Spinal cord (tissue), 10 donors: ENCODE data around the gene API5. TPM values are rescaled to one million over a fixed set of nuclear protein-coding genes. Genes with fewer than 3 reads are reported as not detected.

ENCODE experiments used
- DNase-seq, 6 donors: peaks; one replicate each; pipeline versions ENCODE4 v3.0.0 to v3.0.0-alpha.2; 2013 to 2015; ENCODE audit warnings: low spot score in 6 of 6, low read depth in 4 of 6
- H3K27ac ChIP-seq: one replicate; pipeline ENCODE4 v1.5.1; 2013; ENCODE audit warnings: low read depth, low read length, control low read depth
- H3K27me3 ChIP-seq: one replicate; pipeline ENCODE4 v1.6.1; 2013; ENCODE audit warnings: low read length; ENCODE audit not compliant: control insufficient read depth, insufficient read depth
- H3K36me3 ChIP-seq: one replicate; pipeline ENCODE4 v1.6.1; 2013; ENCODE audit warnings: low read length; ENCODE audit not compliant: control insufficient read depth, insufficient read depth
- H3K4me1 ChIP-seq: one replicate; pipeline ENCODE4 v1.6.1; 2013; ENCODE audit warnings: low read length; ENCODE audit not compliant: control insufficient read depth, insufficient read depth
- H3K4me3 ChIP-seq: one replicate; pipeline ENCODE4 v1.5.1; 2013; ENCODE audit warnings: low read depth, low read length, control low read depth
- H3K9me3 ChIP-seq: one replicate; pipeline ENCODE4 v1.6.1; 2013; ENCODE audit warnings: low read length; ENCODE audit not compliant: control insufficient read depth, insufficient read depth
- WGBS: methylation state at CpG from one replicate; pipeline ENCODE4 v1.1.5; 2013; ENCODE audit warnings: missing lambda C conversion rate; ENCODE audit not compliant: insufficient coverage; 5-methylcytosine and 5-hydroxymethylcytosine counted together
- polyA plus RNA-seq, 2 donors: library from polyadenylated mRNA; unstranded; fragments of 120-200 nt; gene quantifications; one replicate each; pipeline ENCODE4 v1.2.1, GENCODE V29; 2013; ENCODE audit not compliant: insufficient read length in 2 of 2
- total RNA-seq, 2 donors: library from RNA; depleted of rRNA in 1 of 2; stranded (reverse); fragments of 120-200 nt in 1 of 2; fragments of >200 nt in 1 of 2; gene quantifications; one replicate each; pipeline versions ENCODE4 v1.2.3 to v1.2.4, GENCODE V29; 2013 to 2014
- donor health status: healthy.

API5 gene
- total and polyA plus RNA-seq, 4 donors: 56.1 to 99.4 (median 72.0) TPM

DNA sequence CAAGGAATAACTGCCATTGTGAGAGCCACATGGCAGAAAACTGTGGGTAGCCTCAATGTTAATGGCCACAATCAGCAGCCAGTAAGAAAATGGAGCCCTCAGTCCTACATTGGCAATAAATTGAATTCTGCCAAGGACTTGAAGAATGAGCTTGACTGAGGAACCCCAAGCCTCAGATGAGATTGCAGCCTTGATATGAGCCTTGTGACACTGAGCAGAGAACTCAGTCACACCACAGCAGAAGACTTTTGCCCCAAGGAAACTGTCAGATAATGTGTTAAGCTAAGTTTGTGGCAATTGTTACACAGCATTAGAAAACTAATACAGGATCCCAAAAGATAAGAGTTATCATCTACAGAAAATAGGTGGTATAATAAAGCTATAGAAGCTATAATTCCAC lies 44.5 kb downstream of the API5 start:
- H3K27me3 ChIP-seq: no peaks in the 10 kb centered on the region
- DNase-seq: no peak
- H3K27ac ChIP-seq: no peak overlapping the region
- peaks cover 4% of the 10 kb centered on the region for H3K4me1 ChIP-seq
- H3K4me3 ChIP-seq: no peak overlapping the region
- H3K9me3 ChIP-seq: no peaks in the 10 kb centered on the region
- peaks cover 4% of the 10 kb centered on the region for H3K36me3 ChIP-seq

DNA sequence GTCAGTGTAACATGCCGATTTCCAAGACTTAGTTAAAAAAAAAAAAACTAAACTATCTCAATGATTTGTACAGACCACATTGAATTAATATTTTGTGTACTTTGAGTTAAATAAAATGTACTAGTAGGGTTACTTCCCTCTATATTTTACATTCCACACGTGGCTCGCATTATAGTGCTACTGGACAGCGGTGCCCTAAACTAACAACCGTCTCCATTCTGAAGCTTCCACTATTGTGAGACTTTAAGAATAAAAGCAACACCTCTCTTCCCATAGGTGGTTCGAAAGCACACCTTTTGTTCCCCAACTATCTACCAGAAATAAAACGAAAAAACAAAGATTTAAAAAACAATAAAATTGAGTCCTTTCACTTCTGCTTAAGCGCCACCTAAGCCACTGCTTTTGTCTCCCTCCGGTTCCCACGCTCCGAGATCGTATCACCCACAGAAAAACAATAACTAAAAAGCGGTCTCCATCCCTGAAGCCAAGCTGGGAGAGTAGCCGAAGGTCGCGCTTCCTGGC lies 46.5 kb downstream of the API5 start:
- DNase-seq: no peak
- H3K27ac ChIP-seq: peak overlapping the region; percentile 86
- H3K4me3 ChIP-seq: peak overlapping the region; percentile 96
- no peaks in the 10 kb centered on the region for H3K9me3 ChIP-seq
- H3K27me3 ChIP-seq: no peaks in the 10 kb centered on the region
- H3K4me1 ChIP-seq: peaks cover 4% of the 10 kb centered on the region
- H3K36me3 ChIP-seq: peaks cover 4% of the 10 kb centered on the region
- 2% methylated on average over 12 of the region's 16 CpGs for WGBS

GRCh38 chr11:43358801-43359421 lies 47.1 kb downstream of the API5 start, which contains the start of gene TTC17:
TTC17 (plus strand) TSS chr11:43358920; CDS start chr11:43358955, 35 bp downstream.
- DNase-seq: peak; percentile 72 to 98 (median 88)
- WGBS: under 1% methylated on average over 58 of the region's 58 CpGs
- Histone ChIP-seq H3K4me3 (peak within 1 kb of the TSS; percentile 96), H3K4me1 (peaks cover 4% of the 10 kb centered on the region), H3K9me3 (no peaks in the 10 kb centered on the region), H3K27me3 (no peaks in the 10 kb centered on the region), H3K36me3 (peaks cover 4% of the 10 kb centered on the region), H3K27ac (peak within 1 kb of the TSS; percentile 86)

- DNase-seq: peak in 5 of 6 donors; percentile 7 to 59 (median 13)
- WGBS: 0% methylated on average over 8 of the region's 14 CpGs
- Histone ChIP-seq H3K4me3 (peak overlapping the region; percentile 96), H3K27me3 (no peaks in the 10 kb centered on the region), H3K27ac (peak overlapping the region; percentile 86), H3K4me1 (peaks cover 4% of the 10 kb centered on the region), H3K36me3 (peaks cover 4% of the 10 kb centered on the region), H3K9me3 (no peaks in the 10 kb centered on the region)
These were observed 47.6 kb downstream of the API5 start for GRCh38 chr11:43359422-43359818.

GRCh38 chr11:43360361-43361032 lies 48.7 kb downstream of the API5 start:
- Histone ChIP-seq H3K36me3 (peaks cover 11% of the 10 kb centered on the region), H3K9me3 (no peaks in the 10 kb centered on the region), H3K4me1 (peaks cover 4% of the 10 kb centered on the region), H3K27ac (no peak overlapping the region), H3K4me3 (no peak overlapping the region), H3K27me3 (no peaks in the 10 kb centered on the region)
- WGBS: no CpG with 5 or more reads among the region's 1 CpG
- peak in 2 of 6 donors; percentile 27 to 50 for DNase-seq

DNA sequence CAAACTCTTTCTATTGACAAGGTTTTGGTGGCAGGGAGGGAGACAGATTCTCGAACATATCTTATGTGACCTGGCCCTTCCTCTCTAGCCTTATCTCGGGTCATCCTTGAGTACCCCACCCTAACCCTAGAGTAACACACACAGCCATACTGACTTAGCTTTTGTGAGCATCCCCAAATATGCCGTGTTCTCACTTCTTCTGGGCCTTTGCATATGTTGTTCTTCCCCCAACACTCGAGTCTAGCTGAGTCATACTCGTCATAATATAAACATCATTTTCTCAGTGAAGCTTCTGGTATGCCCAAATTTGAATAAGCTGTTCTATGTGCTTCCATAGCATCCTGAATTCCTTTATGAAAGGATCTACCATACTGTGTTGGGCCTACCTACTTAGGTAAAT lies 54.9 kb downstream of the API5 start:
- Histone ChIP-seq H3K4me1 (no peaks in the 10 kb centered on the region), H3K4me3 (no peak overlapping the region), H3K36me3 (peaks cover 11% of the 10 kb centered on the region), H3K27me3 (no peaks in the 10 kb centered on the region), H3K9me3 (no peaks in the 10 kb centered on the region), H3K27ac (no peak overlapping the region)
- 90% methylated on average over 4 of the region's 5 CpGs for WGBS
- no peak for DNase-seq

GRCh38 chr11:43367382-43368178 lies 55.8 kb downstream of the API5 start:
- Histone ChIP-seq H3K27ac (no peak overlapping the region), H3K4me1 (no peaks in the 10 kb centered on the region), H3K36me3 (peaks cover 11% of the 10 kb centered on the region), H3K4me3 (no peak overlapping the region), H3K27me3 (no peaks in the 10 kb centered on the region), H3K9me3 (no peaks in the 10 kb centered on the region)
- no peak for DNase-seq
- 83% methylated on average over 5 of the region's 7 CpGs for WGBS

DNA sequence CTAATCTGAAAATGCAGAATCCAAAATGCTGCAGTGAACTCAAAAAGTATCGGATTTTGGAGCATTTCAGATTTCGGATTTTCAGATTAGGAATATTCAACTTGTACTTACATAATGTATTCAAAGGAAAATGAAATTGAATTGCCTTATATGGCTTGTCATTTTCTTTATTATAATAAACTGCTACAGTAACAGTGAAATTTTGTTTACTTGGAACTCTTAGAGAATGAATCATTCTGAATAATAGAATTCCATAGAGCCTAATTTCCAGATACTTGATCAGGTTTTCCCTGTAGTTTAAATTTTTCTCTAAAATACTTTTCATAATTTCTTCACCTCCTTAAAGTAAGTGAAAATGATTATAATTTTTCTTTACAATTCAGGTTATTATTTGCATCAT lies 64.3 kb downstream of the API5 start:
- WGBS: no CpG with 5 or more reads among the region's 2 CpGs
- H3K27me3 ChIP-seq: no peaks in the 10 kb centered on the region
- no peaks in the 10 kb centered on the region for H3K9me3 ChIP-seq
- H3K27ac ChIP-seq: no peak overlapping the region
- DNase-seq: no peak
- no peaks in the 10 kb centered on the region for H3K4me1 ChIP-seq
- no peak overlapping the region for H3K4me3 ChIP-seq
- peaks cover 7% of the 10 kb centered on the region for H3K36me3 ChIP-seq

- Histone ChIP-seq H3K27ac (no peak overlapping the region), H3K36me3 (peaks cover 4% of the 10 kb centered on the region)
- no peak for DNase-seq
These were observed 64.8 kb downstream of the API5 start for GRCh38 chr11:43376594-43376993.

More at GRCh38 chr11:43376594-43376993, 64.8 kb downstream of the API5 start:
- no peaks in the 10 kb centered on the region for H3K9me3 ChIP-seq
- no peaks in the 10 kb centered on the region for H3K27me3 ChIP-seq
- H3K4me1 ChIP-seq: no peaks in the 10 kb centered on the region
- 100% methylated on average over 1 of the region's 2 CpGs for WGBS
- no peak overlapping the region for H3K4me3 ChIP-seq
